ENCODE data around the gene RHOH. TPM values are rescaled to one million over a fixed set of nuclear protein-coding genes. Genes with fewer than 3 reads are reported as not detected.

The RHOH gene
- total and polyA plus RNA-seq, 2 of the 13 experiments (the other 11 are each of a cell fraction or from before 2014, with no cell fraction given) = 0.57 TPM; not detected in 1

- TF ChIP-seq CERS6 (CRISPR knock-in tag; IDR thresholded peaks at IDR 0.05) = no peak
- no peak for TF ChIP-seq HMGXB3 (CRISPR knock-in tag; IDR thresholded peaks at IDR 0.05; ENCODE audit: borderline replicate concordance)
- TF ChIP-seq EED (CRISPR knock-in tag; IDR thresholded peaks at IDR 0.05) = no peak
- no peak for TF ChIP-seq ZMAT3 (CRISPR knock-in tag; conservative IDR thresholded peaks at IDR 0.05)
- Histone ChIP-seq H4K20me1 (ENCODE audit: insufficient read depth, low read length) (no peaks in the 10 kb centered on the region), H3K36me3 (replicated peaks in 1 of 2; ENCODE audit: control insufficient read depth in 1 of 2, insufficient read depth in 2 of 2, low read length in 2 of 2) (no peaks in the 10 kb centered on the region), H3K9me3 (ENCODE audit: low read length) (no peaks in the 10 kb centered on the region), H3K4me2 (ENCODE audit: low read depth, low read length) (no peak overlapping the region), H3K4me1 (ENCODE audit: insufficient read depth, low read length) (no peaks in the 10 kb centered on the region), H3K27me3 (ENCODE audit: control insufficient read depth in 1 of 2, insufficient read depth in 2 of 2, low read length in 2 of 2) (no peaks in the 10 kb centered on the region), H3K9ac (ENCODE audit: insufficient read depth, low read depth, low read length) (no peak overlapping the region), H3K79me2 (ENCODE audit: insufficient read depth, low read length) (no peaks in the 10 kb centered on the region), H3K27ac (ENCODE audit: extremely low read length, insufficient read depth, low read length) (no peak overlapping the region), H3K4me3 (replicated peaks in 1 of 3; ENCODE audit: insufficient read depth in 1 of 3, low read depth in 2 of 3, low read length in 3 of 3) (no peak overlapping the region), H2AFZ (ENCODE audit: low read length) (no peak overlapping the region)
- 94% methylated on average over 3 of the region's 3 CpGs for WGBS (ENCODE audit: low lambda C conversion rate)
- BruUV-seq (replicated peaks) = no TSS peak
- intact Hi-C loops (cut with micrococcal nuclease; ENCODE audit: unreplicated experiment) = no loop called here
- ATAC-seq (no peak), FAIRE-seq (no peak), DNase-seq (ENCODE audit: low spot score) (no peak)
- POLR2A ChIA-PET = no interaction called here
- in situ Hi-C loops (cut with HindIII; ENCODE audit: extremely low pct_ligation_motif_present, low pct_unique_long_range_greater_than_20kb) = no loop called here
- CTCF ChIA-PET (ENCODE audit: low intra/inter-chr PET ratio, low total read pairs) = no interaction called here
Measured at GRCh38 chr4:40164459-40164858, 32.4 kb upstream of the RHOH start.

All from HepG2 (cell line).